Activated naive CD4-positive, alpha-beta T cell treated with anti-CD3 and anti-CD28 coated beads, Interleukin-2, amount 50 U/mL, for 72 hours (primary cell): Measurements from ENCODE around the gene PFDN1. TPM values are rescaled to one million over a fixed set of nuclear protein-coding genes. Genes with fewer than 3 reads are reported as not detected.

Experiments
- ATAC-seq, 2 donors: fragments of 150-1000 bp; cut with Tn5 transposase; 2 replicates each; pipeline ENCODE4 v1.10.0; 2021; ENCODE audit warnings: mild to moderate bottlenecking in 2 of 2, moderate library complexity in 2 of 2
- DNase-seq, 2 donors: peaks; one replicate each; pipeline ENCODE4 v3.0.0; 2021 to 2022; ENCODE audit warnings: low spot score in 2 of 2
- H3K27ac Mint-ChIP-seq, 2 donors: one replicate each; pipeline ENCODE4 v1.8.0; 2022; ENCODE audit warnings: mild to moderate bottlenecking in 2 of 2, mixed read lengths in 2 of 2
- H3K36me3 Mint-ChIP-seq, 2 donors: one replicate each; pipeline ENCODE4 v1.8.0; 2022; ENCODE audit warnings: mixed read lengths in 2 of 2
- H3K9me3 Mint-ChIP-seq, 2 donors: one replicate each; pipeline ENCODE4 v1.8.0; 2022; ENCODE audit warnings: mixed read lengths in 2 of 2
- total RNA-seq, 2 donors: library from RNA; stranded (reverse); gene quantifications; one replicate each; pipeline ENCODE4 v1.2.3, GENCODE V29; 2022

The PFDN1 gene
- total RNA-seq, 2 donors from 2014 or later = 45.4 to 66.4 TPM

- DNase-seq = no peak
- Mint-ChIP-seq H3K36me3 (peaks cover 8 to 19% of the 10 kb centered on the region in 2 donors), H3K27ac (peak overlapping the region; percentile 24 to 73), H3K9me3 (no peaks in the 10 kb centered on the region)
- no peak for ATAC-seq
Measured at GRCh38 chr5:140258873-140259272, 44.0 kb downstream of the PFDN1 start.

- Mint-ChIP-seq H3K9me3 (no peaks in the 10 kb centered on the region), H3K36me3 (peaks cover 8 to 19% of the 10 kb centered on the region in 2 donors), H3K27ac (peak overlapping the region in 1 of 2 donors; percentile 73)
- ATAC-seq = no peak
- no peak for DNase-seq
Measured at GRCh38 chr5:140258016-140258415, 44.9 kb downstream of the PFDN1 start.

- peaks cover 15 to 19% of the 10 kb centered on the region in 2 donors for H3K36me3 Mint-ChIP-seq
- H3K9me3 Mint-ChIP-seq = no peaks in the 10 kb centered on the region
- no peak overlapping the region for H3K27ac Mint-ChIP-seq
- DNase-seq (no peak), ATAC-seq (no peak)
Measured at GRCh38 chr5:140256726-140257125, 46.2 kb downstream of the PFDN1 start.

GRCh38 chr5:140255460-140256157 is 47.3 kb downstream of the PFDN1 start:
- Mint-ChIP-seq H3K36me3 (peaks cover 15 to 19% of the 10 kb centered on the region in 2 donors), H3K9me3 (no peaks in the 10 kb centered on the region), H3K27ac (no peak overlapping the region)
- DNase-seq (no peak), ATAC-seq (peak in 1 of 2 donors; percentile 29)

- no peaks in the 10 kb centered on the region for H3K9me3 Mint-ChIP-seq
- H3K36me3 Mint-ChIP-seq = peaks cover 17 to 27% of the 10 kb centered on the region in 2 donors
- H3K27ac Mint-ChIP-seq = no peak overlapping the region
- ATAC-seq (no peak), DNase-seq (no peak)
Measured at GRCh38 chr5:140253985-140254384, 48.9 kb downstream of the PFDN1 start.

GRCh38 chr5:140252470-140253126 is 50.3 kb downstream of the PFDN1 start:
- DNase-seq = no peak
- Mint-ChIP-seq H3K9me3 (no peaks in the 10 kb centered on the region), H3K27ac (peak overlapping the region; percentile 31 to 76), H3K36me3 (peaks cover 3 to 23% of the 10 kb centered on the region in 2 donors)
- ATAC-seq = no peak

GRCh38 chr5:140251527-140251973 is 51.4 kb downstream of the PFDN1 start:
- ATAC-seq = peak; percentile 97 to 98
- peak; percentile 66 to 85 for DNase-seq
- peaks cover 0 to 23% of the 10 kb centered on the region in 2 donors for H3K36me3 Mint-ChIP-seq
- no peaks in the 10 kb centered on the region for H3K9me3 Mint-ChIP-seq
- H3K27ac Mint-ChIP-seq = peak overlapping the region; percentile 31 to 76

- Mint-ChIP-seq H3K27ac (peak overlapping the region in 1 of 2 donors; percentile 3), H3K36me3 (peaks cover 0 to 23% of the 10 kb centered on the region in 2 donors), H3K9me3 (no peaks in the 10 kb centered on the region)
- ATAC-seq (no peak), DNase-seq (no peak)
Measured at GRCh38 chr5:140250386-140250785, 52.5 kb downstream of the PFDN1 start.

- ATAC-seq (no peak), DNase-seq (no peak)
- Mint-ChIP-seq H3K36me3 (peaks cover 0 to 23% of the 10 kb centered on the region in 2 donors), H3K9me3 (no peaks in the 10 kb centered on the region), H3K27ac (no peak overlapping the region)
Measured at GRCh38 chr5:140249536-140249935, 53.4 kb downstream of the PFDN1 start.

- Mint-ChIP-seq H3K9me3 (no peaks in the 10 kb centered on the region), H3K27ac (no peak overlapping the region), H3K36me3 (peaks cover 0 to 23% of the 10 kb centered on the region in 2 donors)
- no peak for DNase-seq
- no peak for ATAC-seq
Measured at GRCh38 chr5:140248414-140248813, 54.5 kb downstream of the PFDN1 start.

GRCh38 chr5:140246378-140247122 is 56.4 kb downstream of the PFDN1 start:
- Mint-ChIP-seq H3K9me3 (no peaks in the 10 kb centered on the region), H3K27ac (no peak overlapping the region), H3K36me3 (peaks cover 0 to 16% of the 10 kb centered on the region in 2 donors)
- ATAC-seq = no peak
- no peak for DNase-seq

GRCh38 chr5:140245926-140246325 is 57.0 kb downstream of the PFDN1 start:
- Mint-ChIP-seq H3K27ac (no peak overlapping the region), H3K9me3 (no peaks in the 10 kb centered on the region), H3K36me3 (peaks cover 0 to 16% of the 10 kb centered on the region in 2 donors)
- ATAC-seq = no peak
- DNase-seq = no peak

GRCh38 chr5:140245341-140245740 is 57.6 kb downstream of the PFDN1 start:
- ATAC-seq (peak in 1 of 2 donors; percentile 18), DNase-seq (no peak)
- H3K27ac Mint-ChIP-seq = peak overlapping the region in 1 of 2 donors; percentile 7
- no peaks in the 10 kb centered on the region for H3K9me3 Mint-ChIP-seq
- H3K36me3 Mint-ChIP-seq = peaks cover 0 to 13% of the 10 kb centered on the region in 2 donors

- peak; percentile 73 to 84 for DNase-seq
- peak; percentile 73 to 76 for ATAC-seq
- H3K36me3 Mint-ChIP-seq = peaks cover 0 to 8% of the 10 kb centered on the region in 2 donors
- no peaks in the 10 kb centered on the region for H3K9me3 Mint-ChIP-seq
- peak overlapping the region; percentile 7 to 44 for H3K27ac Mint-ChIP-seq
Measured at GRCh38 chr5:140244525-140245025, 58.3 kb downstream of the PFDN1 start.

GRCh38 chr5:140243706-140244250 is 59.1 kb downstream of the PFDN1 start:
- no peaks in the 10 kb centered on the region for H3K9me3 Mint-ChIP-seq
- no peak for DNase-seq
- ATAC-seq = no peak
- no peak overlapping the region for H3K27ac Mint-ChIP-seq
- H3K36me3 Mint-ChIP-seq = no peaks in the 10 kb centered on the region

- ATAC-seq (no peak), DNase-seq (no peak)
- Mint-ChIP-seq H3K9me3 (no peaks in the 10 kb centered on the region), H3K27ac (no peak overlapping the region), H3K36me3 (no peaks in the 10 kb centered on the region)
Measured at GRCh38 chr5:140242890-140243585, 59.9 kb downstream of the PFDN1 start.
